Measurements from ENCODE around the gene FFAR2. TPM values are rescaled to one million over a fixed set of nuclear protein-coding genes. Genes with fewer than 3 reads are reported as not detected.

Gene FFAR2
- total and polyA plus RNA-seq, 8 donors, result 0.18 to 26.6 (median 0.55) TPM; not detected in 1

DNA sequence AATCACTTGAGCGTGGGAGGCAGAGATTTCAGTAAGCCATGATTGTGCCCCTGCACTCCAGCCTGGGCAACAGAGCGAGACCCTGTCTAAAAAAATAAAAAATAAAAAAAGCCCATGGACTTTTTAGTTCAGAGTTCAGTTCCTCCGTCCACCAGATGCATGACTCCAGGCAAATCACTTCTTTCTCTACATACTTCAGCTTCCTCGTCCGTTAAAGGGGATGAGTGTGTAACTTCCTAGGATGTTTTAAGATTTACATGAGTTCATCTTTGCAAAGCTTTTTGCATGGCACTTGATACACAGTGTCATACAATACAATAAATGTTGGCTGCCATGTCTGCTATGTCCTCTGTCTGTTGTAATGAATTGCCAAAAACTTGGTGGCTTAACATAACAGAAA is 10.0 kb upstream of the FFAR2 start:
- DNase-seq (no peak), ATAC-seq (no peak)
- no peak overlapping the region for H3K4me3 ChIP-seq
- peaks cover 11 to 90% of the 10 kb centered on the region in 2 donors for H3K4me1 ChIP-seq
- H3K27ac ChIP-seq, result peak overlapping the region in 1 of 2 donors; percentile 90
- intact Hi-C loops (cut with DNase I), result no loop called here
- TF ChIP-seq, protein P1, sequence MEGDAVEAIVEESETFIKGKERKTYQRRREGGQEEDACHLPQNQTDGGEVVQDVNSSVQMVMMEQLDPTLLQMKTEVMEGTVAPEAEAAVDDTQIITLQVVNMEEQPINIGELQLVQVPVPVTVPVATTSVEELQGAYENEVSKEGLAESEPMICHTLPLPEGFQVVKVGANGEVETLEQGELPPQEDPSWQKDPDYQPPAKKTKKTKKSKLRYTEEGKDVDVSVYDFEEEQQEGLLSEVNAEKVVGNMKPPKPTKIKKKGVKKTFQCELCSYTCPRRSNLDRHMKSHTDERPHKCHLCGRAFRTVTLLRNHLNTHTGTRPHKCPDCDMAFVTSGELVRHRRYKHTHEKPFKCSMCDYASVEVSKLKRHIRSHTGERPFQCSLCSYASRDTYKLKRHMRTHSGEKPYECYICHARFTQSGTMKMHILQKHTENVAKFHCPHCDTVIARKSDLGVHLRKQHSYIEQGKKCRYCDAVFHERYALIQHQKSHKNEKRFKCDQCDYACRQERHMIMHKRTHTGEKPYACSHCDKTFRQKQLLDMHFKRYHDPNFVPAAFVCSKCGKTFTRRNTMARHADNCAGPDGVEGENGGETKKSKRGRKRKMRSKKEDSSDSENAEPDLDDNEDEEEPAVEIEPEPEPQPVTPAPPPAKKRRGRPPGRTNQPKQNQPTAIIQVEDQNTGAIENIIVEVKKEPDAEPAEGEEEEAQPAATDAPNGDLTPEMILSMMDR (IDR thresholded peaks at IDR 0.05), result no peak
- no peaks in the 10 kb centered on the region for H3K27me3 ChIP-seq
- no peaks in the 10 kb centered on the region for H3K36me3 ChIP-seq
- H3K9me3 ChIP-seq, result no peaks in the 10 kb centered on the region

DNA sequence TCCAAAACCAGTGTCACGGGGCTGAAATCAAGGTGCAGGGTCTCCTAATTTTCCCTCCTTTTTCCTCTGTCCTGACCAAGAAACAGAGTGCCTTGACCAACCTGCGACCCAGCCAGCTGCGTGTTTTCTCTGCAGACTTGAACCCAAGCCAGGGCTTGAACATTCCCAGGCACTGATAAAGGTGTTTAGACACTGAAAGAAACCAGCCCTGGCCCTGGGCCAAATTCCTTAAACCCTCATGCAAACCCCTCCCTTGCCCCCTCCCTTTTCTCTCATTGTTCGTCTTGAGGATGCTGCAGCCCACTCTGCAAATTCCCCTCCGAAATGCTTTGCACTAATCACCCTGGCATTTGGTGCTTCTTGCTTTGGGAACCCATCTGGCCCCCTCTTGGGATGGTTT is 9.5 kb upstream of the FFAR2 start:
- Histone ChIP-seq H3K9me3 (no peaks in the 10 kb centered on the region), H3K36me3 (no peaks in the 10 kb centered on the region), H3K27ac (peak overlapping the region in 1 of 2 donors; percentile 90), H3K27me3 (no peaks in the 10 kb centered on the region), H3K4me3 (no peak overlapping the region), H3K4me1 (peaks cover 11 to 86% of the 10 kb centered on the region in 2 donors)
- DNase-seq (no peak), ATAC-seq (no peak)
- intact Hi-C loops (cut with DNase I), result no loop called here
- TF ChIP-seq, protein P1 (IDR thresholded peaks at IDR 0.05), result no peak

DNA sequence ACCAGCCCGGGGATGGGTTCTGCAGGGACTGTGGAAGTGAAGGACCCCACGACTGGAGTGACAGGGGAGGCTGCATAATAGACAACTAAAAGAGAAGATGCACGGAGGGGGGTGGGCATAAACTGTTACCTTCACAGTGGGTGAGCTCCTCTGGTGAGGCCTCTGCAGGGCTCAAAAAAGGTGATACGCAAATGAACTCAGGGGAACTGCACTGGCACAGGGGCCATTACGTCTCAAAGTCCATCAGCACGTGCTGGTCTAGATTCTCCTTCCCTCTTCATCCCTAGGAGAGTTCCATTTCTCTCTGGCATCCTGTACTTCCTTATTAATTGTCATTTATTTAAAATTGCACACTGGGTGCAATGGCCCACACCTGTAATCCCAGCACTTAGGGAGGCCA is 8.1 kb upstream of the FFAR2 start:
- Histone ChIP-seq H3K27ac (no peak overlapping the region), H3K4me3 (no peak overlapping the region), H3K36me3 (no peaks in the 10 kb centered on the region), H3K27me3 (no peaks in the 10 kb centered on the region), H3K4me1 (peaks cover 11 to 77% of the 10 kb centered on the region in 2 donors), H3K9me3 (no peaks in the 10 kb centered on the region)
- intact Hi-C loops (cut with DNase I), result no loop called here
- DNase-seq, result no peak
- no peak for ATAC-seq
- TF ChIP-seq, protein P1 (IDR thresholded peaks at IDR 0.05), result no peak

DNA sequence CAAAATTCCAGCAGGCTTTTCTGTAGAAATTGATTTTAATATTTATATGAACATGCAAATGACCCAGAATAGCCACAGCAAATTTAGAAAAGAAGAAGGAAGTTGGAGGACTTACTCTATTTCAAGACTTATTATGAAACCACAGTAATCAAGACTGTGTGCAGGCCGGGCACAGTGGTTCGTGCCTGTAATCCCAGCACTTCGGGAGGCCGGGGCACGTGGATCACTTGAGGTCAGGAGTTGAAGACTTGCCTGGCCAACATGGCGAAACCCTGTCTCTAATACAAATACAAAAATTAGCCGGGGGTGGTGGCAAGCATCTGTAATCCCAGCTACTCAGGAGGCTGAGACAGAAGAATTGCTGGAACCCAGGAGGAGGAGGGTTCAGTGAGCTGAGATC is 6.0 kb upstream of the FFAR2 start:
- H3K4me3 ChIP-seq, result no peak overlapping the region
- intact Hi-C loops (cut with DNase I), result no loop called here
- H3K27ac ChIP-seq, result peak overlapping the region in 1 of 2 donors; percentile 82
- DNase-seq, result peak in 2 of 4 donors; percentile 83 to 93
- peak; percentile 64 for ATAC-seq
- H3K4me1 ChIP-seq, result peaks cover 0 to 77% of the 10 kb centered on the region in 2 donors
- TF ChIP-seq, protein P1 (IDR thresholded peaks at IDR 0.05), result no peak
- H3K27me3 ChIP-seq, result no peaks in the 10 kb centered on the region
- no peaks in the 10 kb centered on the region for H3K36me3 ChIP-seq
- no peaks in the 10 kb centered on the region for H3K9me3 ChIP-seq

DNA sequence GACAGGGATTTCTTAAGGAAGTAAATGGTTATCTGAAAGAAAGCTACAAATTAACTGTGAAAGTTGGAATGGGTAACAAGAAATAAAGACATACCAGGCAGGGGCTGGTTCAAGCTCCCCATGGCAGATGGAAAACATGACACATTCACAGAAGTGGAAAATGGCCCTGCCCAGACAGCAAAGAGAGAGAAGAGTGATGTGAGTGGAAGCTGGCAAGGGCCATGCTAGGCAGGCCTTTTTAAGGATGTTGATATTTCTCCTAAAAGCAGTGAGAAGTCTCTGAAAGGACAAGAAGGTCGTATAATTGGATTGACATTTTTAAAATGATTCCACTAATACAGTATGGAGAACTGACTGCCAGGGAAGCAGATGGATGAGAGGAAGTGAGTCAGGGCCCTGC is 3.3 kb upstream of the FFAR2 start:
- no peak for ATAC-seq
- peaks cover 0 to 4% of the 10 kb centered on the region in 2 donors for H3K27me3 ChIP-seq
- intact Hi-C loops (cut with DNase I), result no loop called here

More for the DNA sequence above, 3.3 kb upstream of the FFAR2 start:
- no peak overlapping the region for H3K27ac ChIP-seq
- peaks cover 0 to 3% of the 10 kb centered on the region in 2 donors for H3K36me3 ChIP-seq
- no peaks in the 10 kb centered on the region for H3K9me3 ChIP-seq
- TF ChIP-seq, protein P1 (IDR thresholded peaks at IDR 0.05), result no peak
- peaks cover 0 to 85% of the 10 kb centered on the region in 2 donors for H3K4me1 ChIP-seq
- no peak for DNase-seq
- no peak overlapping the region for H3K4me3 ChIP-seq

All from left lung (tissue), 10 donors.